GM19467 (cell line): Measurements from ENCODE around the gene TENT5A.
A peak's percentile ranks its signal among the peaks of the same experiment; 100 is the strongest.
"Not testable (repeated sequence)": the region's sequence is repeated elsewhere in the genome, so short reads cannot be mapped to it uniquely, and the experiment has no call there.

Experiments used
- ATAC-seq: cut with Tn5 transposase; IDR thresholded peaks from one replicate; pipeline ENCODE4 v1.9.1; 2021; ENCODE audit warnings: mild to moderate bottlenecking, moderate library complexity; ENCODE audit not compliant: unreplicated experiment

The TENT5A gene

DNA sequence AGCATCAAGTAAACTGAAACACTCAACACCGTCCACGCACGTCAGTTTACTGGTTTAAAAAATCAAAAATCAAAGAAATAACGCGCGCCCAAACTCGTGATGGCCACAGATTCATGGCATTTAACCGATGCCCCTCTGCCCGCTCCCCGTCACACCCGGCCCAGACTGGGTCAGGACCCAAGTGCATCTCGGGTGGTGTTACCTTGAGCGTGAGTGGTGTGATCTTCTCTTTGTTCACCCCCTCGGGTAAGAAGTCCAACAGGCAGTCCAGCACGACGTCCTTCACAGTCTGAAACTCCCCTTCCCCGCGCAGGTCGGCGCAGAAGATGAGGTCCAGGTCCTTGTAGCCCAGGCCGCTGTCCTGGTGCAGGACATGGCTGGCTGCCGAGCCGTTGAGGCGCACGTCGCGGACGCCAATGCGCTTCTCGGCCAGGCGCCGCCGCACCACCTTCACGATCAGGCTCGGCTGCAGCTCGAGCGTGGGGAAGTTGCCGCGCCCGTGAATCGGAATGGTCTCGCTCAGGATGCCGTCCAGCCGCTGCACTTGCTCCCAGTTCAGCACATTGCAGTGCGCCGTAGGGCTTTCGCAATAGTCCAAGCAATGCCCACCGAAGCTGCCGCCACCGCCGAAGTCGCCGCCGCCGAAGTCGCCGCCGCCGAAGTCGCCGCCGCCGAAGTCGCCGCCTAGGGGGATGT, 945 bp downstream of the TENT5A start:
- ATAC-seq: peak; percentile 3

- no peak for ATAC-seq
Measured at GRCh38 chr6:81750681-81751387, 1.6 kb downstream of the TENT5A start.

DNA sequence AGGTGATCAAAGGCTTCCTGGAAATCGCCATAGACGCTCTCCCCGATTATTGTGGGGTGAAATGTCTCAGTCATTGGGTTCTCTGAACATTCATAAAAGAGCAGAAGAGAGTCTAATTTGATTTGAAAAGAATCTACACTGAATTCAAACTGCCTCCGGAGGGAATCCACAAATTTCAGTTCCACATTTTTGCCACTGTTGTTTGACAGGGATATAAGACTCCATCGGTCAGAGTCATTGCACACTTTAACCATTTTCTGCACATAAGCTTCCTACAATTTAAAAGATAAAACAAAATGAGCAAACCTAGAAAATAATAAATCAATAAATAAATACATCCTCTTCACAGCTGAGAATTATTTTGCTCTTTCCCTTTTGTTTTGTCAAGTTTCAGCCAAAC, 2.3 kb downstream of the TENT5A start:
- ATAC-seq: no peak

DNA sequence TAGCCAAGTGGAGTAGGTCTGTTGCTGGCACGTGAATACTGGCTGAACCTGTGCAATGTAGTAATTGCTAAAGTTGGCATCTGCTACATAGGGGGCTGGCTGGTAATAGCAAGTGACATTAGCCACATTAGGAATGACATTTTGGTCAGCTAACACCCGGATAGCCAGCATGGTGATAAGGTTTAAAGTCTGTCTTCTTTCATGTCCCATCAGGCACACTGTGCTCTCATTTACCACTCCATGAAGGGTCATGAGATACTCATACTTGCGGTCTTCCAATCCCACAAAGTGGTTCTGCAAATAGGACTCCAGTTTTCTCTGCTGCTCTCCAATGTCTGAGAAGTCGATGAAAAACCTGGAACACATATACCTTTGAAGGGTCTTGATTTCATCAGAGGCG, 2.8 kb downstream of the TENT5A start:
- no peak for ATAC-seq

DNA sequence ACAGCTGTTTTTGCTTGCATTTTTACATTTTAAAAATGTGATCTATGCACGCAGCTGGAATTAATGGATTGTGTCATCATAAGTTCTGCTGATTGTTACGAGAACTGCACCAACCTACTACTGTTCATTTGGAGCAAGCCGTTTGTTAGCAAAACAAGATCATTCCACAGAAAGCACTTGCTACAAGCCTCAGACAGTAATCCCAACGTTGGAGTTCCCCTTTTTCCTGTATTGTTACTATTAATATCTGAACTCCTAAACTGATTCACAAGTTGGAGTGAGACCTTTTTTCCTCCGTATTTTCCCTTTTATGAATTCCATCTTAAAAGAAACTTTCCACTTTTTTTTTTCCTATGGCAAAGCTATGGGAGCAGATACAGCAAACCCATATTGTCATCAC, 3.5 kb downstream of the TENT5A start:
- ATAC-seq: no peak

- no peak for ATAC-seq
Measured at GRCh38 chr6:81747327-81747726, 5.2 kb downstream of the TENT5A start.

GRCh38 chr6:81744131-81744530, 8.3 kb downstream of the TENT5A start:
- no peak for ATAC-seq

DNA sequence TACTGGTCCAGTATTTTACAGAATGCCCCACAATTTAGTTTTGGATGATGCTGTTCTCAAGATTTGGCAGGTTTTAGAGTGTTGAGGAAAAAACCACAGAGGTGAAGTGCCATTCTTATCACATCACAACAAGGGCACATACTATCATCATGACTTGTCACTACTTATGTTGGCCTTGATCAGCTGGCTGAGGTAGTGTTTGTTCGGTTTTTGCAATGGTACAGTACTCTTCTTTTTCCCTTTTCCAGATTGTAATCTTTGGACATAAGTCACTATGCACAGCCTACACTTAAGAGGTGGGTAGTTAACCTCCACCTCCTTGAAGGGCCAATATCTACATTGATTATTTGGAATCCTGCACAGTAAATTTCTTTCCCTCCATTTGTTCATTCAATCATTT, 8.8 kb downstream of the TENT5A start:
- no peak for ATAC-seq

DNA sequence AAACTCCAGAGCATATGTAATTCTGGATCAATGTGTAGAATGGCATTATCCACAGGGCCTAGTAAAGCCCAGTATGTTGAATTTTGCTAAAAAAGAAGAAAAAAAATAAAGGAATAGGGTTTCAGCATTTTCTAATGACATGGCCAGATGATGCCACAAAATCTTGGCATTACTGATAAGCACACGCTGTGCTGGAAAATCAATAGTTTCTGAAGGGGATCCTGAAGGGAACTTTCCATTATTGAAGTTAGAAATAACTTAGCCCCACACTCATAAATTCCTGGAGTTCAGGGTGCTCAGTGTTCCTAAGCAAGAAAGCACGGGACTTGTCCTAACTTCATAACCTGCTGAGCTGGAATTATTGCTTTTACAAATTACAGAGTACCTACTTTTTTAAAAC, 10.8 kb downstream of the TENT5A start:
- ATAC-seq: no peak

DNA sequence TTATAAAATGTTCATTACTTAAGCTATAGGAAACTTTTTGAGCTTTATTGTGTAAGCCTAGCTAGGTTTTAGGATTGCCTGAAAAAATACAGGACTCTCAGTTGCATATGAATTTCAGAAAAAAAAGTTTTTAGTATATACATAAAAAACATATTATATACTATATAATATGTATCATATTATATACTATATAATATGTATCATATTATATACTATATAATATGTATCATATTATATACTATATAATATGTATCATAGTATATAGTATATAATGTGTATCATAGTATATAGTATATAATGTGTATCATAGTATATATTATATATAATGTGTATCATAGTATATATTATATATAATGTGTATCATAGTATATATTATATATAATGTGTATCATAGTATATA, 11.9 kb downstream of the TENT5A start:
- not testable (repeated sequence) for ATAC-seq

- no peak for ATAC-seq
Measured at GRCh38 chr6:81739230-81740195, 13.0 kb downstream of the TENT5A start.

GRCh38 chr6:81736428-81736827, 16.1 kb downstream of the TENT5A start:
- no peak for ATAC-seq

- no peak for ATAC-seq
Measured at GRCh38 chr6:81735756-81736380, 16.6 kb downstream of the TENT5A start.

DNA sequence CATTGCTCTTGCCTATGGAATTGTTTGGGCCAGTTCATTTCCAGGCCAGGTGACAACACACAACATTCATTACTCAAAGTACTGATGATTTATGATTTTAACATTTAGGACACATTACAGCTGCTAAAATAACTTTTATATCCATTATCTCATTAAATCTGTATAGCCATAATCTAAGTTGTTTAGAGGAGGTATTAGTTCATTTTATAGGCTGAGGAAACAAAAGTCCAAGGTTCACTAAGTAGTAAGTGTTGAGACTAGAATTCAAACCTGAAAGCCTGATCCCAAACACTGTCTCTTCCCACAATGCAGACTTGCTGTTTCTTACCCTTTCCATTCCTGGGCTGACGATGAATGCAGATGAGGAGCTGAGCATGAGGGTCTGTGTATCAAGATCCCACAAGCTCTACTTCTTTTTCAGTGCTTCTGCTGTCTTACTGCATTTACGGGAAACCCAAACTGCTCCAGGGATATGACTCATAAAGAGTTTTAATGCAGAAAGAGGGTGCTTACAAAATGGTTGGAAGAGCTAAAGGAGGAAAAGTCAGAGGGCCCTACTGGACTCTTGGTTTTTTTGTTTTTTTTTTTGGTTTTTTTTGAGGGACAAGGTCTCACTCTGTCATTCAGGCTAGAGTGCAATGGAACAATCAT, 17.9 kb downstream of the TENT5A start:
- ATAC-seq: no peak

- no peak for ATAC-seq
Measured at GRCh38 chr6:81734081-81734480, 18.4 kb downstream of the TENT5A start.

- ATAC-seq: no peak
Measured at GRCh38 chr6:81731814-81732213, 20.7 kb downstream of the TENT5A start.

GRCh38 chr6:81727876-81728517, 24.5 kb downstream of the TENT5A start:
- no peak for ATAC-seq

DNA sequence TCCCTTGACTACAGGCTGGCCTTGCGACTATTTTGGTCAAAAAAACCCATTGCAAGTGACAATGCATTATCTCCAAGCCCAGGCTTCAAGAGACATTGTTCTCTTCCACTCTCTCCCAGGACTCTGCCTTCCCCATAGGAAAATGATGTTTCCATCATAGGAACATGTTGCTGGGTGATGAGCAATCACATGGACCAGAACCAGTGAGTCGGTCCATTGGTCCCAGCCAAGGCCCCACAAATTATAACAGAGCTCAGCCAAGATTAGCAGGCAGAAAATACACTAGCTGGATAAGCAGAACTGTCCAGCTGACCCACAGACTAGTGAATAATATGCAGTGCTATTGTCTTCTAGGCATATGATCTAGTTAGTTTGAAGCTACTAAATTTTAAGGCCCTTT, 27.4 kb downstream of the TENT5A start:
- ATAC-seq: no peak

- ATAC-seq: no peak
Measured at GRCh38 chr6:81722506-81723223, 29.8 kb downstream of the TENT5A start.
